Activated CD4-positive, CD25-positive, alpha-beta regulatory T cell treated with anti-CD3 and anti-CD28 coated beads, Interleukin-2, amount 50 U/mL, for 24 hours (primary cell): ENCODE results near the gene ZNF483.
"Not testable (repeated sequence)": the region's sequence is repeated elsewhere in the genome, so short reads cannot be mapped to it uniquely, and the experiment has no call there.

Experiments
- ATAC-seq, 2 donors: fragments of 150-1000 bp; cut with Tn5 transposase; one replicate each; pipeline ENCODE4 v1.10.0; 2021; ENCODE audit warnings: mild to moderate bottlenecking in 1 of 2, moderate library complexity in 1 of 2

The ZNF483 gene

DNA sequence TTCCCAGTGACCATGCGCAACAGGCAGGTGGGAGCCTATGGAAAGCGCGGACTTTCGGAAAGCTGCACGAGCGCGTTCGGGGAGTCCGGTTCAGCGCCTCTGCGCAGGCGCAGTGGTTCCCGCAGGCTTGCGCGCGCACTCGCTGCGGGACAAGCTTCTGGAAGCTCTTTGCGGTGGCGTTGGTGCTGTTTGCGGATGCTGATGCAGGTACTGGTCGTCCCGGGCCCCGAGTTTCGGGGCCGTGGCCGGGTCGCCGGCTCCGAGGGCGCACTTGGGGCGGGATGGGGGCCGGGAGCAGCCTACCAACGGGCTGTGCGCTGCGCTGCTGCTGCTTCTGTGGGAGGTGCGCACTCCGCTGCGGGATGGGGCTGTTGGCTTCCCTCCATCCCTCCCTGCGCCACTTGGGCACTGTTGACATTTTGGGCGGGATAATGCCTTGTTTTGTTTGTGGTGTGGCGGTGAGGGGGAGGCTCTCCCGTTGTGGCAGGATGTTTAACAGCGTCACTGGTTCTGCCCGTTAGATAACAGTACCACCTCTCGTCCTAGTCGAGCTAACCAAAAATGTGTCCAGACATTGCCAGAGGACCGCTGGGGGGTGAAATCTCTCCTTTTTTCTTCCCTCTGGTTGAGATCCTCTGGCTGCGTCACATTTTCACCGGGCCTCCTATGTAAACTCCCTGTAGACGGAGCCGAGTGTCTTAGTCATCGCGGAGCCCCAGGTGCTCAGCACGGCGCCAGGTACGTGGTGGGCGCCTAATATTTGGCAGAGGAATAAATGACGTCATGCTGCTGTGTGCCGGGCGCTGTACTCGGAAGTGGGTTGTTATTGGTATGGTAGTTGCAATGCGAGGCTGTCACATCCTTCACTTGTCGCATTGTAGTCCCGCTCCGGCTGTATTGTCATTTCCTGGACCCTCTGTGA lies at the start of gene ZNF483:
Gene ZNF483, plus strand, starts transcription at position 124 of the 922 bp plus-strand sequence. CDS start 2,217 bp downstream, outside the sequence.
- ATAC-seq: peak; percentile 80 to 88

DNA sequence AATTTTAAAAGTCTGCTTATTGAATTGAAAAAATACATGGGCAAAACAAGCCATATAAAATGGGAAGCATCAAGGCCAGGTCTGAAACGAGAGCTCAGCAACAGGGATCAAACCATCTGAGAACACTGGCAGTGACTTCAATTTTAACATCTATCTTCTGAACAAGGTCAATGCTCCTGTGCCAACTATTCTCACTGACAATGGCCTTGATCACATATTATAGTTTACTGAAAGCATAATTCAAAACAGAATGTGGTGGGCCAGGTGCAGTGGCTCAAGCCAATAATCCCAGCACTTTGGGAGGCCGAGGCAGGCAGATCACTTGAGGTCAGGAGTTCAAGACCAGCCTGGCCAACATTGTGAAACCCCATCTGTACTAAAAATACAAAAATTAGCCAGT lies 49.8 kb upstream of the ZNF483 start:
- ATAC-seq: no peak

DNA sequence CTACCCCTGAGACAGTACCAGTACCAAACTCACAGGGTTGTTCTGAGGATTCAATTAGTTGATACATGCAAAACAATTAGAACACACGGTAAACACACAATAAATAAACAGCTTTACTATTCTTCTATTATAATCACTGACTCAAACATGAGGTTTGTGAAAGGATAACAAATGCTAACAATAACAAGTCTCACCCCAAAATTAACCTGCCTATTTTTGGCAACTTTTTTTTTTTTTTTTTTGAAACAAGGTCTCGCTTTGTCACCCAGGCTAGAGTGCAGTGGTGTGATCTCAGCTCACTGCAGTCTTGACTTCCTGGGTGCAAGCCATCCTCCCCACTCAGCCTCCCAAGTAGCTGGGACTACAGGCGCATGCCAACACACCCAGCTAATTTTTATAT lies 47.3 kb upstream of the ZNF483 start:
- ATAC-seq: no peak

DNA sequence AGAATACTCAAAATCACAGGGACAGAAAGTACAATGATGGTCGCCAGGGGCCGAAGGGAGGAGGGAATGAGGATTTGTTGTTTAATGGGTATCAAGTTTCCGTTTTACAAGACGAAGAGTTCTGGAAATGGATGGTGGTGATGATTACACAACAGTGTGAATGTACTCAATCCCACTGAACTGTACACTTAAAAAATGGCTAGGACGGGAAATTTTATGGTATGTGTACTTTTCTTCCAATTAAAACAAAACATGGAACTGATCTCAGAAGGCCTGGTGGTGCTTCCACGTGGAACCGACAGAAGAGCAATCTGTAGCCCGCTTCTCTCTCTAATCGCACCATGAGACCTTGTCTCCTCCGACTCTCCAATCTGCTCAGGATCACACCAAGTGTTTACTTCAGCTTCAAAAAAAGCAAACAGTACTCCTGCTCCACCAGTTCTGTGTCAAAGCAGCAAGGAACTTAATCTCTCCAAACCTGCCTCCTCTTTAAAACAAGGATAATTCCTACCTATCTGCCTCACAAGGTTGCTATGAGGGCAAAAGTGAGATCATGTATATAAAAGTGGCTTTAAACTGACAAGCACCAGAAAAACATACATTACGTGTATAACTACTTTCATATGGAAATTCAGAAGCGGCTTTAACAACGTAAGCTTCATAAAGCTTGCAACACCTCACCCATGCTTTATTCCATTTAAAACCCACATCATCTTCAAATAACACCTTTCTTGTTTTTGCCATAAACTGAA lies 42.9 kb upstream of the ZNF483 start:
- ATAC-seq: no peak

DNA sequence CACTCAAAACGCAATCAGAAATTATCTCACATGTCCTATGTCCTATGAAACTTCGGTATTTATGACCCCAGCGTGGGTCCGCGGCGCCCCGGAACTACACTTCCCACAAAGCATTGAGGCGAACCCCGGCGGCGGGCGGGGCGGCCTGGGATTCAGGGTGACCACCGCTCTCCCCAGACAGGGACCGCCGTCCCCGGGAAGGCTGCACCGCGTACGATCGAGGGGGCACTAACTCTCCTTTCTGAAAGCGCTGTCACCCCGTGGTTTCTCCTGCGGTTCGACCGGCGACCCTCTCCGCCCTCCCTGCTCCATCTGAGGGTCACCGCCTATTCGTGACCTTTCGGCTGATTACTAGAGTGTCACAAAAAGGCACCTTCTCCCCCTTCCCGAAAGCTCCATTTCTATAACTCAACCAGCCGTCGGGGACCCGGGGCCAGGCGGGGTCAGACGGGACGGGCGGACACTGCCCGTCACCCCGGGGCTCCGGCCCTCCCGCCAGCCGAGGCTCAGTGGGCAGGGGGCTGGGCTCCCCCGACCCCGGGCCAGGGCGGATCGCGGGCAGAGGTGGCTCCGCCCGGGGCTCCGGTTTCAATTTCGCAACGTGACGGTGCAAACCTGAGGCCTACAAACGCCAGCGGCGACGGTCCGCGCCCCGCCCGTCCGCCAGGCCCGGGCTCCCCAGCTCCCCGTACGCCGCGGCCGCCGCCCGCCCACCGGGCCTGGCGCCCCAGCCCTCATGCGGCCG lies 42.1 kb upstream of the ZNF483 start:
- peak; percentile 51 to 52 for ATAC-seq

DNA sequence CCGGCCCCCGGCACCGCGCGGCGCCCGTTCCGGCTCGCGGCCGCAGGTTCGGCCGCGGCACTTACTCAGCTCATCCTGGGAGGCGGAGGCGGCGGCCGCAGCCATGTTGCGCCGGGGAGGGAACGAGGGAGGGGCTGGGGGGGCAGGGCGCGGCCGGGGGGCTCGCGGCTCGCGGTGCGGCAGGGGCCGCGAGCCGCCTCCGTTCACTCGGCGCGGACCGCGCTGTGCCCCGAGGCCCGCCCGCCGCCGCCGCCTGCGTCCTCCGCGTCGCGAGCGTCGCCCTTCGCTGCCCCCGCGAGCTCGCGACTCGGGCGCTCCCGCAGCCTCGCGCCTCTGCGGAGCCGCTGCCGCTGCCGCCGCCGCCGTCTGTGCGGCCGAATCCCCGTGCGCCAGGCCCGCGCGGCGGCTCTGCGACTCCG lies 41.5 kb upstream of the ZNF483 start:
- ATAC-seq: peak; percentile 37 to 41

DNA sequence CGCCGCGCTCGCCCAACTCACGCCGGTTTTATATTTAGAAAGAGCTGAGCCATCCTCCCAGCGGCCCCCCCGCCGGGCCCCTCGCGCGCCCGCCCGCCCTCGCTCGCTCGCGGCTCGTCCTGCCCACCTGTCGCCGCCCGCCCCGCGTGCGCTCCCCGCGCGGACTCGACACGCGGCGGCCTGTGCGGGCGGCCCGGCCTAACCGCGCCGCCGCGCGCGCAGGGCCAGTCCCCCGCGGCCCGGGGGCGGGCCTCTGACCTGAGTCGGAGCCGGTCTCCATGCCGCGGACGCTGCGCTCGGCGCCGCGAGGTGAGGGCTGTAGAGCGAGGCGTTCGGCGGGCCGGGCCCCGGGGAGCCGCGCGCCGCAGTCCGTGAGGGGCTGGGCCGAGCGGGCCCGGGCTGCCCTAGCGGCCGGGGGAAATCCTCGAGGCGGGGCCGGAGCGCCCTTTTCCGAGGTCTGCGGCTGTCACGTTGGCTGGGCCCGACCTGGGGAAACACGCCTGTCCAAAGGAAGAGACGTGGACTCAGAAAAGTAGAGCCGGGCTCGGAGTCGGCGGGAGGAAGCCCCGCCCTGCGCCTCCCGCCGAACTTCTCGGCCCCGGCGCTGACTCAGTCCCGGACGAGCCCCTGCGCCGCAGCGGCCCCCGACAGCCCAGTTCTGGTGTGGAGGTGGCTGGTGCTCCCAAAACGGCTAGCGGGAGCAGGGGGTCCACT lies 41.0 kb upstream of the ZNF483 start, which contains the start of gene ECPAS:
Gene ECPAS, minus strand, starts transcription at position 526 of the 714 bp plus-strand sequence. CDS start 11,465 bp downstream, outside the sequence.
- ATAC-seq: peak; percentile 66 to 69

DNA sequence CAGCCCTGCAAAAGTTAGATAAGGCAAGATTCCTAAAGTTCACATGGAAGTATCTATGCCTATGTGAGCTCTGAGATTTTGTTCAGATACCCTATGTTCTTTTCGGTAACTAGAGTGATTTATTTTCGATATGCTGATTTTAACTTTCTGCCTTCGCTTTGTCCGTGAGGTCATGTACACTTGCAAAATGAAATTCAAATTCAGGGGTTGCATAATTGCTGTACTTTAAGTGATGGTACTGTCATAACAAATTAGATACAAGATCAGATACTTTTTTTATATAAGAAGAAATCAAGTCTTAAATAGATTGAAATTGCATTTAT lies 40.4 kb upstream of the ZNF483 start:
- no peak for ATAC-seq

DNA sequence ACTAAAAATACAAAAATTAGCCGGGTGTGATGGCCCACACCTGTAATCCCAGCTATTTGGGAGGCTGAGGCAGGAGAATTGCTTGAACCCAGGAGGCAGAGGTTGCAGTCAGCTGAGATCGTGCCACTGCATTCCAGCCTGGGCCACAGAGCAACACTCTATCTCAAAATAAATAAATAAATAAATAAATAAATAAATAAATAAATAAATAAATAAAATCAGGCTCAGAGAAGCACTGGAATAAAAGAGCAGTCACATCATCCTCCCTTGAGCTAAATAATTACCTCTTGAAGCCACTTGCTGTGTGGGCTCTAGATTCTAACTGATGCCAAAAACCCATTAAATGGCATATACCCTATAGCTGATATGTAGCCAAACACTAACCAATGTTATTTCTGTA lies 27.8 kb upstream of the ZNF483 start:
- not testable (repeated sequence) for ATAC-seq

DNA sequence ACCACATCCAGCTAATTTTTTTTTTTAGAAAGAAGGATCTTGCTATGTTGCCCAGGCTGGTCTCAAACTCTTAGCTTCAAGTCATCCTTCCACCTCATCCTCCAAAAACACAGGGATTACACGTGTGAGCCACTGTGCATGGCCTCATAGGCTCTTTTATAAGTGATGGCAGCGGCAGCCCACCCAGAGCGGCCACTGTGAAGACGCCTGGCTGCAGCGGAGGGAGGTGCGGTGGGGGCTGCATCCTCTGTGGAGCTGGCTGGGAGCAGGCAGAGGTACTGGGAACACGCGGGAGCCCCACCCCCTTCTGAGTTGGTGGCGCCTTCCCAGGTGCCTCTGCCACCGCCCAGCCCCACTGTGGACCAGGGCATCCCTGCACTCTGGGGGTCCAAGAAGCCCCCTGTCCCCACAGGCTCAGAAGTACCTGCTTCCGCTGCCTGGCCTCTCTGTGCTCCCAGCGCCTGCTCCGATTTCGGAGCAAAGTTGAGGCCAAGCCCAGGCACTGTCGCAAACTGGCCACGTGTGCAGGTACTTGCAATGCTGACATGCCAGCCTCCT lies 23.9 kb upstream of the ZNF483 start:
- no peak for ATAC-seq

DNA sequence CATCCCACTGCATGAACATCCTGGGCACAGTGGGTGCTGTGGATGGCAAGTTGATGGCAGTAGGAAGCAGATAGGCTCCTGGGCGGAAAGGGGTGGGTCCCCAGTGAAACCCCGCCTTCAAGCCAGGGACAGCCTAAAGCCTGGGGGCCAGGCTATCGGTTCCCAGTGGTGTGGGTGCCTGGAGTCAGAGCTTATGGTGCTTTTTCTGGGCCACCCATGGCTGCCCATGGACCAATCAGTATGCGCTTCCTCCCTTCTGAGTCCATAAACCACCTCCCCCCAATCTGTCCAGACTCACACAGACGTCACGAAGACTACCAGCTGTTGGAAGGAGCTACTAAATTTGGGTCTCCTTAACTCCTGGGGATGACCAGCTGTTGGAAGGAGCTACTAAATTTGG lies 23.3 kb upstream of the ZNF483 start:
- no peak for ATAC-seq

DNA sequence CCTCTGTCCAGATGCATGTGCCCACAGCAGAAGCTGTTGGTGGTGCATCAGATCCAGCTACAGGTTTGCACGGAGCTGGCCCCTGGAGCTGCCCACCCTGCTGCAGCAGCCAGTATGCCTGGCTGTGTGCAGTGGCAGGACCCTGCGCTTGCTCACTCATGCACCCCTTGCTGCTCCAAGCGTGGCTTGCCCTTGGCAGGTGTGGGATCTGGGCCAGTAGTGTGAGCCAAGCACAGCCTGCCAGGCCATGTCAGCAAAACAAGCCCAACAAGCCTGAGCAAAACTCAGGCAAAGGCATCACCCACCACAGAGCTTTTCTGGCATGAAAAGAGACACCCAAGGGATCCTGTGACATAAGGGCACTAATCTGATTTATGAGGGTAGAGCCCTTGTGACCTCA lies 22.5 kb upstream of the ZNF483 start:
- ATAC-seq: no peak

DNA sequence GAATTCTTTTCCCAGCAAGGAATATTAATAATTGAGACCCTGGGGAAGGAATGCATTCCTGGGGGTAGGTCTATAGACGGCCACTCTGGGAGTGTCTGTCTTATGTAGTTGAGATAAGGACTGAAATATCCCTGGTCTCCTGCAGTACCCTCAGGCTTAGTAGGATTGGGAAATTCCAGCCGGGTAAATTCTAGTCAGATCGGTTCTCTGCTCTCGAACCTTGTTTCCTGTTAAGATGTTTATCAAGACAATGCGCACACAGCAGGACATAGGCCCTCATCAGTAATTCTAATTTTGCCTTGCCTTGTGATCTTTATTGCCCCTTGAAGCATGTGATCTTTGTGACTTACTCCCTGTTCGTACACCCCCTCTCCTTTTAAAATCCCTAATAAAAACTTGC lies 13.4 kb upstream of the ZNF483 start:
- not testable (repeated sequence) for ATAC-seq

DNA sequence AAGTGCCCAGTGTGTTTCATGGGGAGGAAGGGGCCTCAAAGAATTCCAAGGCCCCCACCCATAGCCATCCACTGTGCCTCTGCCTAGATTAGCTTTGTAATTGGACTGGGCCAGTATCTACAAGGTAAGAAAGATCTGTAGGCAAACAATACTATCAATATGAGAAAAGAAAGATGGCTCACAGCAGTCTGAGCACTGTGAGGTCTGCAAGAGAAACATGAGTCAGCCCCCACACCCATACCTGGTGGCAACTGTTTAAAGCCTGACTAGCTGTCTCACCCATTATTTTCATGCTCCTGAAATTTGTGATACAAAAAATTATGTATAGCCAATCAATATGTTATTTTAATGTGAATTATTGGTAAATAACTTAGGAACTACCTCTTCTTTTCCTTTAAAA lies 10.0 kb upstream of the ZNF483 start:
- ATAC-seq: no peak

DNA sequence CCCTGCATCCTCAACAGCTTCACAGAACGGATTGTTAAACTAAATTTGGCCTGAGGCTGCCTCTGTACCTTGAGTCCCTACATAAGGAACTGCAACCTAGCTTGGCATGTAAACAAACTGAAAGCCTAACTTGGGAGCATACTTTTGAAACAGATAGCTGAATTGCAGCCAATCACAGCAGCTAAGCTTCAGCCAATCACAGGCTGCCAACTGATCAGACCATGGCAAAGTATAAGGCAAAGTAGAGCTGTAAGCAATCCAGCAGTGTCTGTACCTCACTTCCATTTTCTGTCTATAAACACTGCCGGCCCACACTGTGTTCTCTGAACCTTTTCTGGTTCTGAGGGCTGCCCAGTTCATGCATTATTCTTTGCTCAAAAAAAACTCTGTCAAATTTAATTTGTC lies 8.9 kb upstream of the ZNF483 start:
- no peak for ATAC-seq

DNA sequence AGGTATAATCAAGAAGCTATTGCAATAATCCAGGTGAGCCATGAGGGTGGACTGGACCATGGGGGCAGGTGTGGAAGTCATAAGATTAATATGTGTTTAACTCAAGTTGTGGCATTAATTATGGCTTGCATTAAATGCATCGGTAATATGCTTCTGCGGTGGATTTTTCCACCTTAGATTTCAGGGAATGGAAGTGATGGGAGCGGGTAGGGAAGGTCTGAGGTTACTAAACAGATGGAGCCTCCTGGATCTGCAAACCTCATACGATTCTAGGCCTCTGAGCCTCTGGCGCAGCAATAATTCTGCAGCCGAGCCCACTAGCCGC lies 286 bp upstream of the ZNF483 start:
- ATAC-seq: no peak

DNA sequence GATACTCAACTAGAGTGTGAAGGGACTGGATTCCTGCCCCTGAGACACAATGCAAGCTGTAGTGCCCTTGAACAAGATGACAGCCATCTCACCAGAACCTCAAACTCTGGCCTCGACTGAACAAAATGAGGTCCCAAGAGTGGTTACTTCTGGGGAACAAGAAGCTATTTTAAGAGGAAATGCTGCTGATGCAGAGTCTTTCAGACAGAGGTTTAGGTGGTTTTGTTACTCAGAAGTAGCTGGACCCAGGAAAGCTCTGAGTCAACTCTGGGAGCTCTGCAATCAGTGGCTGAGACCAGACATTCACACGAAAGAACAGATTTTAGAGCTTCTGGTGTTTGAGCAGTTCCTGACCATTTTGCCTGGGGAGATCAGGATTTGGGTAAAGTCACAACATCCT lies 2.4 kb downstream of the ZNF483 start:
- no peak for ATAC-seq

DNA sequence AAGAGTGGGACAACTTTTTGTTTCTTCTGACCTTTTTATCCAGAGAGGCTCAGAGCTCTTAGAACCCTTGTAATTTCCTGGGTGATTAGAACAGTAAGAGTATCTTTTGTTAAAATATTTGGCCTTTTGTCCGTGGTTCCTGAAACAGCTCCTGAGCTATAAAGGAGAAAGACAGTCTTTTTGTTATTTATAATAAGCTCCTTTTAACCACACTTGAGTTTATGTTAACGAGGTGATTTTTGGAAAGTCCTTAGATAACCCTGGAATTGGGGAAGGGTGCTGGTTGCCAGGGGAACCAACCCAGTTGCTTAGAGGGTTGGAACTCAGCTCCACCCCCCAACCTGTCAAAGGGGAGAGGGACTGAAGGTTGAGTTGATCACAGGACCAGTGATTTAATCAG lies 4.8 kb downstream of the ZNF483 start:
- no peak for ATAC-seq

DNA sequence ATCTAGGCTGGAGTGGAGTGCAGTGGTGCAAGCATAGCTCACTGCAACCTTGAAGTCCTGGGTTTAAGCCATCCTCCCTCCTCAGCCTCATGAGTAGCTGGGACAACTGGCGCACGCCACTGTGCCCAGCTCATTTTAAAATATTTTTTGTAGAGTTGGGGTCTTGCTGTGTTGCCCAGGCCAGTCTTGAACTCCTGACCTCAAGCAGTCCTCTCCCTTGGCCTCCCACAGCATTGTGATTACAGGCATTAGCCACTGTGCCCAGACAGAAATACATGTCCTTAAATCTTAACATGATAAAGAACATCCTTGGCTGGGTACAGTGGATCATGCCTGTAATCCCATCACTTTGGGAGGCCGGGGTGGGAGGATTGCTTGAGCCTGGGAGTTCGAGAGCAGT lies 6.7 kb downstream of the ZNF483 start:
- ATAC-seq: no peak

DNA sequence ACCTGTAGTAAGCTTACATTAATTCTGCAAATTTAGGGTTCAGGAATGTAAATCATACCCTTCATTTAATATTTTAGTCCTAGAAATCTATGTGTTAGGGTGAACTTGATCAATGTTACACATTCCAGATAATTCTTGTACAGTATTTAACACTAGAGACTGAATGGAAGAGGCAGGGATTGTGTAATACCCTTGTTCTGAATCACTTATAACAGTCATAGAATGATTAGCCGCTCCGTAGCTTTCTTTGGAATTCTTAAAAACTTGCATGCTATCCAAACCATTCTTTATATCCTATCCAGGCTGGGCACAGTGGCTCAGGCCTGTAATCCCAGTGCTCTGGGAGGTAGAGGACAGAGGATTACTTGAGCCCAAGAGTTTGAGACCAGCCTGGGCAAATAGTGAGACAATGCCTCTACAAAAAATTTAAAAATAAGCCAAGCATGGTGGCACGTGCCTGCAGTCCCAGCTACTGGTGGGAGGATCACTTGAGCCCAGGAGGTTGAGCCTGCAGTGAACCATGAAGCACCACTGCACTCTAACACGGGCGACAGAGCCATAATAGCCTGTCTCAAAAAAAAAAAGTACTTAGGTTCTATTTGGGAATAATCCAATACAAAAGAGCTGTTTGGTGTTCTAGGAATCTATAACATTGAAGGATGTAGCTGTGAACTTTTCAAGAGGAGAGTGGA lies 8.3 kb downstream of the ZNF483 start:
- ATAC-seq: no peak

DNA sequence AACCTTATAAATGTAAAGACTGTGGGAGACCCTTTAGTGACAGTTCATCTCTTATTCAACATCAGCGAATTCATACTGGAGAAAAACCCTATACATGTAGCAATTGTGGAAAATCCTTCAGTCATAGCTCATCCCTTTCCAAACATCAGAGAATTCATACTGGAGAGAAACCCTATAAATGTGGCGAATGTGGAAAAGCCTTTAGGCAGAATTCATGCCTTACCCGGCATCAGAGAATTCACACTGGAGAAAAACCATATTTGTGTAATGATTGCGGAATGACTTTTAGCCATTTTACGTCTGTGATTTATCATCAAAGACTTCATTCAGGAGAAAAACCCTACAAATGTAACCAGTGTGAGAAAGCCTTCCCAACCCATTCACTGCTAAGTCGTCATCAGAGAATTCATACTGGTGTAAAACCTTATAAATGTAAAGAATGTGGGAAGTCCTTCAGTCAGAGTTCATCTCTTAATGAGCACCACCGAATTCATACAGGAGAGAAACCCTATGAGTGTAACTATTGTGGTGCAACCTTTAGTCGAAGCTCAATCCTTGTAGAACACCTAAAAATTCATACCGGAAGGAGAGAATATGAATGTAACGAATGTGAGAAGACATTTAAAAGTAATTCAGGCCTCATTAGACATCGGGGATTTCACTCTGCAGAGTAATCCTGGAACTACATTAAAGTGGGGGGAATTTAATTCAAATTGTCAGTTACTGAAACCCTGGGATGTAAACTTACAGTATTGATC lies 17.7 kb downstream of the ZNF483 start:
- ATAC-seq: no peak
